Amygdala (tissue), 56 donors: ENCODE results near the gene SEC14L1.
A peak's percentile ranks its signal among the peaks of the same experiment; 100 is the strongest.
"Not testable (repeated sequence)": the region's sequence is repeated elsewhere in the genome, so short reads cannot be mapped to it uniquely, and the experiment has no call there.

Experiments used
- DNase-seq, 56 donors: peaks; one replicate each; lab custom pipeline; 2025; lab: John Stamatoyannopoulos, UW

SEC14L1 gene

DNA sequence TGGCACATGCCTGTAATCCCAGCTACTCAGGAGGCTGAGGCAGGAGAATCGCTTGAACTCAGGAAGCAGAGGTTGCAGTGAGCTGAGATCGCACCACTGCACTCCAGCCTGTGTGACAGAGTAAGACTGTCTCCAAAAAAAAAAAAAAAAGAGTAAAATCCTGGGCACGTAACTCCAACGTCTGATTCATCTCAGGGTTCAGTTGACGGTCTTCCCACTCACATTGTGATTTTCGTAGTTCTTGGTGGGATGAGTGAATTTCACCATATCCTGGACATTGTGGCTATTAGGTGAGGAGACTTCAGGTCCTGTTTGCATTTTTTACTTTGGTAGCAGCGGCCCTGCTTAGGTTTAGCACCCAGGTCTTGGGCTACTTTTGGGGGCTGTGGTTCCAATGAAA is 111.5 kb downstream of the SEC14L1 start:
- DNase-seq: not testable (repeated sequence)

DNA sequence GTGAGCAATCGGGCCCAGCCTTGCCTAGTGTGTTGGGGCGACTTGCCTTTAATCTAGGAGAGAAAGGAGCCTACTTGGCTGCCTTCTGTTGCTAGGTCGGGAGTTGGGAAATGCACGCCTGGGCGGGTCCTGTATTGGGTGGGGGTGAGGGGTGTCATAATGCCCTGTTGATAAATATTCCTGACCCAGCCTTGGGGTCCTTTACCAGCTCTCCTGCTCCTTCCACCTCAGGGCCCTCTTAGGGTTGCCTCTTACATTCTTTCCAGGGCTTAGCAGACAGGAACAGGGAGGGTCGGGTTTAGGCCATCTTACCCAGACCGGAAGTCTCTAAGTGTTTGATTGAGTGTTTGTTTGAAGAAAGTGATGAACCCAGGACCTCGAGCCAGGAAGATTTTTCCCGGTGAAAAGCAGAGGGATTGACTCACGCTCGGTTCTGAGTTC is 112.9 kb downstream of the SEC14L1 start:
- DNase-seq: no peak

DNA sequence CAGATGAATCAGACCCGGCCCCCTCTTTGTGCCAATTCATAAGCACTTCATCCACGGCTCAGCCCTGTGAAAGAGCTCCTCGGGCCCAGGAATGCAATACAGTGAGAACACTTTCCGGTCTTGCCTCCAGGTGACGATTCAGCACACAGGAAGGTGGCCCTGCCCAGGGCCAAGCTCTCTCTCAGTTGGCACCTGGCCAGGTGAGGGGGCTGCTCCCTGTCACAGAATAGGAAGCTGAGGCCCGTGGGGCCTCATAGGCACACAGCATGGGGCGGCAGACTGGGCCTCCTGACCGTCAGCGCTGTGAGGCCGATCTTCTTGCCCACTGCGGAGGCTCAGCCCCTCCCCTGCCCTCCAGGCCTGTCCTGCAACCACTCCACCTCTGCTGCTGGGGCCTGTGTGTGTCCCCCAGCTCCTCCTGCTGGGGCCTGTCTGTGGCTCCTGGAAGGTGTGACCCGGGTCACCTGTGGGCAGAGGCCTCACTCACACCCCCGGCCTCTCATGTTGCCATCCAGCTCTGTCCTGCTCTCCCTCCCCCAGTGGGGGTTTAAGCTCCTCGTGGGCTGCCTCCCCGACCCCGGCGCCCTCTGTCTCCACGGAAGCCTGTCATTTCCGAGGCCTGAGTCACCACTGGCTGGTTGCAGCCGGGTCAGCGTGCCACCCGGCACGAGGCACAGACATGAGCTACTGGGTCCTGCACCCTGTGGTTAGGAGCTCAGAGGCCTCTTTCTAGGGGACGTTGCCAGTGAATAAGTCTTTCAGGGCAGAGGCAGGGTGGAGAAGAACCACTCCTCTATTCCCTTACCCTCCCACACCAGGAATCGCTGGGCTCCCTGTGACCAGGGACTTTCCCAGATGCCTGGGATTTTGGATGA is 114.4 kb downstream of the SEC14L1 start:
- DNase-seq: peak in 4 of 56 donors; percentile 3 to 35 (median 16)

DNA sequence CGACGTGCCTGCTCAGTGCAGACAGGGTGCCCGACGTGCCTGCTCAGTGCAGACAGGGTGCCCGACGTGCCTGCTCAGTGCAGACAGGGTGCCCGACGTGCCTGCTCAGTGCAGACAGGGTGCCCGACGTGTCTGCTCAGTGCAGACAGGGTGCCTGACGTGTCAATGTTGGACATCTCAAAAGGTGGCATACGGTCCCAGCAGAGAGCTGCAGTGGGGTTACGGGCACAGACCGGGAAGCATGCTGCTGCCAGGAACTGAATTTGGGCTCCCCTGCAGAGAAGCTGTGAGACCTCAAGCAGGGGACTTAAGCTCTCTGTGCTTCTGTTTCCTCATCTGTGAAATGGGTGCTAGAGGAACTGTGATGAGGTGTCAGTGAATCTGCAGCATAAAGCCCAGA is 115.2 kb downstream of the SEC14L1 start:
- not testable (repeated sequence) for DNase-seq

DNA sequence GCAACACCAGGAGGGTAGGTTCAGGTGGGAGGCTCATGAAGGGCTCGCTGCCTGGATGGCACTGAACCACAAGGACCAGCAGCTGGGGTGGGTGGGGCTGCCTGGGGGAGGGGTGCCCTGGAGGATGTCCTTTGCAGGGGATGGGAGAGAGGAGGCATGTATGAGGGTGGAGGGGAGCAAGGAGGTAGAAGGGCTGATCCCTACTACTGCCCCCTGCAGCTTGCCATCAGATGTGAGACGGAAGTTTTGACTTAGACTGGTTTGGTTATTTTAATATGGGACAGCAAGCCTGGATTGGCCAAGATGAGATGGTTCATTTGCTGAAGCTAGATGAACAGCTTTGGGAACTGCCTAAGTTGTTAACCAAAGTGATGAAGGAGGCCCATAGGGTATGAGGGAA is 115.9 kb downstream of the SEC14L1 start:
- no peak for DNase-seq

DNA sequence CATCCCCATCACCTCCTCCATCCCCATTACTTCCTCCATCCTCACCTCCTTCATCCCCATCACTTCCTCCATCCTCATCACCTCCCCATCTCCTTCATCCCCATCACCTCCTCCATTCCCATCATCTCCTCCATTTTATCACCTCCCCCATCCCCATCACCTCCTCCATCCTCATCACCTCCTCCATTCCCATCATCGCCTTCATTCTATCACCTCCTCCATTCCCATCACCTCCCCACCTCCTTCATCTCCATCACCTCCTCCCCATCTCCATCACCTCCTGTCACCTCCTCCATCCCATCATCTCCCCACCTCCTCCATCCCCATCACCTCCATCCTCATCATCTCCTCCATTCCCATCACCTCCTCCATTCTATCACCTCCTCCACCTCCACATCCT is 116.4 kb downstream of the SEC14L1 start:
- no peak for DNase-seq

DNA sequence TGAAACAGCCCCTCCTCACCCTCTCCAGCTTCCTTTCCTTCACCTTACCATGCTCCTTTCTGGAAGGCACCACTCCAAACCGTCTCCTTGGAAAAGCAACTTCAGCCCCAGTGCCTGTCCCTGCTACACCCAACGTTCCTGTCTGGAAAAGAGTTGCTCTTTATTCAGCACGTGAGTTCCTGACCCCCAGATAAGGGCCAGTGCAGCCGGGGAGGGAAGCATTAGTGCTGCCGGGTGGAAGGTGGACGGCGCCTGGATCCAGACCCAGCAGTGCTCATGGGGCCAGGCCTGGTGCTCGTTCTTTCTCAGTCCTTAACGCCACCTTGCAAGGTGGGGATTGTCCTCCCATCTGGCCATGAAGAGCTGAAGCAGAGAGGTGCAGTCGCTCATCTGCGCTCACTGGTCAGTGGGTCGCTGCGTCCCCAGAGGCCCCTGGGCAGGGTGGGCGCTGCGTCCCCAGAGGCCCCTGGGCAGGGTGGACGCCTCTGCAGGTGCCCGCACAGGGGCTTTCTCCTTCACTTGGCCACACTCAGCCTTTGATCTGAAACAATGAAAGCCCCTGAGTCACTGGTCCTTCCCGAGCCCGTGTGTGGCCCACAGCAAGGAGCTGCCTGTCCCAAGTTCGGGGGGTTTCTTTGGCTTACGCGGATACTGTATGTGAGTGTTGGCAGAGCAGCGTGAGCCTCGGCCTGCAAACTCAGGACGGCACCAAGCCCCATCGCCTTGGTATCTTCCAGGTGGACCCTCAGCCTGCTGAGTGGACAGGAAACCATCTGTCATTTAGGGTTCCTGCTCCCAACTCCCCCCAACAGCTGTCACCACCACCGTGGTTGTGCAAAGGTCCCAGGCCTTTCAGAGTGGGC is 117.1 kb downstream of the SEC14L1 start:
- no peak for DNase-seq

DNA sequence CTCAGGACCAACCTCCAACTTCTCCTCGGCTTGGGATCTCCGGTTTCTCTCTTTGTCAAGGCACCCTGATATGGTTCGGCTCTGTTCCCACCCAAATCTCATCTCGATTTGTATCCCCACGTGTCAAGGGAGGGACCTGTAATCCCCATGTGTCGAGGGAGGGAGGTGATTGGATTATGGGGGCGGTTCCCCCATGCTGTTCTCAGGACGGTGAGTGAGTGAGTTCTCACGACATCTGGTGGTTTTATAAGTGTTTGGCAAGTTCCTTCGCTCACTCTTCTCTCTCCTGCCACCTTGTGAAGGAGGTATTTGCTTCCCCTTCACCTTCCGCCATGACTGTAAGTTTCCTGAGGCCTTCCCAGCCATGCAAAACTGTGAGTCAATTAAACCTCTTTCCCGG is 117.9 kb downstream of the SEC14L1 start:
- DNase-seq: no peak

DNA sequence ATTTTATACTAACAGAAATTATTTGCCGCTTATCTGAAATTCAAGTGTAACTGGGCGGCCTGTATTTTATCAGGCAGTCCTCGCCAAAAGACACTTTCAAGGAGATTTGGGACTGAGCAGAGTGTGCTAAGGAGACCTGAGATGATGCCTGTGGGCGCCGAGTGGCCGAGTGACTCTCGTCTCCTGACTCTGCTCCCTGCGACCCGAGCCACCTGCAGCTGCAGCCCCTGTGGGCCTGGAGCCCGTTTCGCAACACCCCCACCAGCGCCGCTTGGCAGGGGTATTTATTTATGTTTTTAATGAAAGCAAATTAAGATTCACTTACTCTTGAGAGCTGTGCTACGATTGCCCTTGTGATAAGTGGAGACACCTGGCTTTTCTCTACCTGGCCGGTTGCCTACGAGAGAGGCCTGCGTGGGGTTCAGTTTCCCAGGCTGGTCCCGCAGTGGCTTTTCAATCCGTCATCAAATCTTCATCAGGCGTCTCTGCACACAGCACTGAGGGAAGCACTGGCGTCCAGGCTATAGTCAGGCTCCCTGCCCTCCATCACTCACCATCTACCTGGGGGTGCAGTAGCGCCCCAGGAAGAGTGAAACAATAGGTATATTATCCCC is 124.0 kb downstream of the SEC14L1 start:
- DNase-seq: no peak

DNA sequence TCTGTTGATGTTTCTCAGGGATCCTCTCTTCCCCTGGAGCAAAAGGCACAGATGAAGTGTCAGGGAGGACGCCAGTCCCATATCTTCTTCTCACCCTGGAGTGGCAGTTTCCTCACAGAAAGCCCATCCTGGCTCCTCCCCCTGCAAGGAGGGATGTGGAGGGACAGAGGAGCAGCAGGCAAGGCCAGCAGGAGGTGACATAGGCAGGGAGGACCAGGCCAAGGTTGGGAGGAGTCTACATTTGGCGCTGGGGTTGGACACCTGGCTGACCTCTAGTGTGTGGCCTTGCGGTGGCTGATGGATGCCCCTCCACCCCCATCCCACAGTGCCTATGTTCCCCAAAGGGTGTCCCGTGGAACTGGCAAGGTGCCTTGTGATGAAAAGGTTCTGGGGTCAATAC is 125.4 kb downstream of the SEC14L1 start:
- DNase-seq: no peak
